Kidney (tissue), 14 donors: Measurements from ENCODE around the gene DDX51. TPM values are rescaled to one million over a fixed set of nuclear protein-coding genes. Genes with fewer than 3 reads are reported as not detected.

Experiments used
- DNase-seq, 5 donors: peaks; one replicate each; pipeline ENCODE4 v3.0.0-alpha.2; 2013 to 2020
- FAIRE-seq: peaks from 2 replicates; lab custom pipeline; 2012; peaks lifted over from hg19 to GRCh38; lab: Jason Lieb, UNC
- H3K27ac ChIP-seq, 2 donors: one replicate each; pipeline ENCODE4 v1.7.0; 2013; ENCODE audit warnings: low read depth in 2 of 2, low read length in 2 of 2, inconsistent platforms in 1 of 2
- H3K27me3 ChIP-seq: one replicate; pipeline ENCODE4 v1.7.1; 2013; ENCODE audit warnings: low read length, inconsistent platforms; ENCODE audit not compliant: control insufficient read depth, insufficient read depth
- H3K36me3 ChIP-seq, 3 donors: one replicate each; pipeline versions ENCODE4 v1.7.0 to v1.7.1; 2013; ENCODE audit warnings: low read length in 3 of 3, control low read depth in 1 of 3, inconsistent platforms in 1 of 3; ENCODE audit not compliant: insufficient read depth in 3 of 3, control insufficient read depth in 2 of 3
- H3K4me1 ChIP-seq, 3 donors: one replicate each; pipeline versions ENCODE4 v1.7.0 to v1.7.1; 2013; ENCODE audit warnings: low read length in 3 of 3, inconsistent platforms in 1 of 3, low read depth in 1 of 3; ENCODE audit not compliant: control insufficient read depth in 2 of 3, insufficient read depth in 2 of 3
- H3K4me3 ChIP-seq, 3 donors: one replicate each; pipeline versions ENCODE4 v1.7.0 to v1.8.1; 2013; ENCODE audit warnings: low read length in 3 of 3, control low read depth in 1 of 3, inconsistent platforms in 1 of 3
- H3K9ac ChIP-seq, 3 donors: one replicate each; pipeline versions ENCODE4 v1.7.0 to v1.7.1; 2013; ENCODE audit warnings: low read length in 3 of 3, control low read depth in 1 of 3, inconsistent platforms in 1 of 3
- H3K9me3 ChIP-seq, 3 donors: one replicate each; pipeline versions ENCODE4 v1.7.0 to v1.7.1; 2013; ENCODE audit warnings: low read length in 3 of 3, control low read depth in 1 of 3, inconsistent platforms in 1 of 3; ENCODE audit not compliant: control insufficient read depth in 2 of 3, insufficient read depth in 1 of 3
- CTCF ChIP-seq: IDR thresholded peaks from 3 replicates; pipeline ENCODE4 v1.5.1; 2012; ENCODE audit warnings: mild to moderate bottlenecking, moderate library complexity, borderline replicate concordance; ENCODE audit not compliant: insufficient read depth; ENCODE audit errors: extremely low read depth
- intact Hi-C: fragments of 100-400 bp; cut with DNase I; formaldehyde crosslinking; loops from one replicate; pipeline ENCODE4 v1.11.1; 2022
- polyA plus RNA-seq: library from polyadenylated mRNA; stranded (reverse); fragments of 350-450 nt; fragmentation: Illumina TruSeq; extraction: RNeasy Lipid Tissue Mini Kit (QIAGEN cat#74804); gene quantifications from one replicate; pipeline ENCODE4 v1.2.3, GENCODE V29; 2014; ENCODE audit warnings: low read depth, low replicate concordance; ENCODE audit not compliant: insufficient read depth
- total RNA-seq: library from RNA; stranded (reverse); fragmentation: NEBNext Ultra II Directional; extraction: Animal tissue kit (Norgen Biotek cat#: 25700); gene quantifications from one replicate; pipeline ENCODE4 v1.2.1, GENCODE V29; 2021
- donor health status: control.
- donor health status: control.
- donor health status: control.
- donor health status: control.
- donor health status: control.
- donor health status: DM: yes; HTN: yes; CAD: no.
- donor health status: Normal renal cell carcinoma (clear cell type).

The DDX51 gene
- total and polyA plus RNA-seq, 2 donors from 2014 or later = 10.3 to 19.6 TPM

- peaks cover 9% of the 10 kb centered on the region for H3K27me3 ChIP-seq
- H3K4me3 ChIP-seq = no peak overlapping the region
- intact Hi-C loops = no loop called here
- H3K9ac ChIP-seq = no peak overlapping the region
- peaks cover 0 to 16% (median 0%) of the 10 kb centered on the region in 3 donors for H3K9me3 ChIP-seq
- H3K4me1 ChIP-seq = peaks cover 0 to 9% (median 5%) of the 10 kb centered on the region in 3 donors
- peaks cover 13 to 28% (median 21%) of the 10 kb centered on the region in 3 donors for H3K36me3 ChIP-seq
- no peak for TF ChIP-seq CTCF
- peak in 1 of 5 donors; percentile 59 for DNase-seq
- FAIRE-seq = no peak
- no peak overlapping the region for H3K27ac ChIP-seq
These were observed 14.8 kb upstream of the DDX51 start for GRCh38 chr12:132158677-132159554.

- H3K4me3 ChIP-seq = peak overlapping the region in 1 of 3 donors; percentile 37
- DNase-seq (no peak), FAIRE-seq (no peak)
- no peak overlapping the region for H3K27ac ChIP-seq
- intact Hi-C loops = no loop called here
- H3K9me3 ChIP-seq = peaks cover 0 to 16% (median 0%) of the 10 kb centered on the region in 3 donors
- peaks cover 0 to 5% (median 5%) of the 10 kb centered on the region in 3 donors for H3K4me1 ChIP-seq
- peak overlapping the region in 1 of 3 donors; percentile 32 for H3K9ac ChIP-seq
- no peak for TF ChIP-seq CTCF
- H3K27me3 ChIP-seq = peaks cover 9% of the 10 kb centered on the region
- H3K36me3 ChIP-seq = peaks cover 13 to 28% (median 21%) of the 10 kb centered on the region in 3 donors
These were observed 13.8 kb upstream of the DDX51 start for GRCh38 chr12:132157733-132158409.

GRCh38 chr12:132156573-132157325, 12.6 kb upstream of the DDX51 start:
- Histone ChIP-seq H3K27ac (no peak overlapping the region), H3K9ac (peak overlapping the region in 1 of 3 donors; percentile 7), H3K4me1 (peaks cover 0 to 5% (median 5%) of the 10 kb centered on the region in 3 donors), H3K4me3 (peak overlapping the region in 1 of 3 donors; percentile 43), H3K9me3 (peaks cover 0 to 16% (median 0%) of the 10 kb centered on the region in 3 donors), H3K36me3 (peaks cover 13 to 28% (median 21%) of the 10 kb centered on the region in 3 donors), H3K27me3 (peaks cover 9% of the 10 kb centered on the region)
- FAIRE-seq (no peak), DNase-seq (no peak)
- no peak for TF ChIP-seq CTCF
- intact Hi-C loops = no loop called here
